ENCODE measurements around the gene NTN5. TPM values are rescaled to one million over a fixed set of nuclear protein-coding genes. Genes with fewer than 3 reads are reported as not detected.

Gene NTN5
- total and polyA plus RNA-seq, 9 of the 15 experiments (the other 6 are each of a cell fraction or from before 2014, with no cell fraction given), result not detected

DNA sequence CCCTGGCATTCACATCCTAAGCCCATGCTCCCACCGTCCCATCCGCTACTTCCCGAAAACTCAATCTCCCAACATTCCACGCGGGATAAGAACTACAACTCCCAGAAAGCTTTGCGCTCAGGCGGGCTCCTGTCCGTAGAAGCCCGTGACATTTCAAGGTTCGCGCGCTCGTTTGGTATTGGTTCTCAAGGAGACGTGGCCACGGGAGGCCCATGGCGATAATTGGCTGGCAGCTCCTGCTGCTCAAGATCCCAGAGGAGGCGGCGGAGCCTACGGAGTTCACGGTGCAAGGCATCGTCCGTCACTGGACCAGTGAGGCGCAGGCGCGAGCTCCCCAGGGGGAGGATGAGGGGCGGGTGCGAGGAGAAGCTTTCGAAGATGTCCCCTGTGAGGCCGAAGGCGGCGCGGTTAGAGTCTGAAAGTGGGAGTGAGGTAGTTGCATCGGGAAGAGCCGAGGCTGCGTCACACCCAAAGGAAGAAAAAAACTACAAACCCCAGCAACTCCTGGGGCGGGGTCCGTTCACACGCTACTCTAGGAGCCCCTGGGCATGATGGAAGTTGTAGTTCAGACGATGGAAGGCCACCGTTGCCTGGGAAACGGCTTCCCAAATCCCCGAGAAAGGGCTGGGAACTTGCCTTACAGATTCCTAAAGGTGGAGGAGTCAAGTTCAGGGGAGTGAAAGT is 47.9 kb upstream of the NTN5 start (continued):
- TF ChIP-seq, protein P1, sequence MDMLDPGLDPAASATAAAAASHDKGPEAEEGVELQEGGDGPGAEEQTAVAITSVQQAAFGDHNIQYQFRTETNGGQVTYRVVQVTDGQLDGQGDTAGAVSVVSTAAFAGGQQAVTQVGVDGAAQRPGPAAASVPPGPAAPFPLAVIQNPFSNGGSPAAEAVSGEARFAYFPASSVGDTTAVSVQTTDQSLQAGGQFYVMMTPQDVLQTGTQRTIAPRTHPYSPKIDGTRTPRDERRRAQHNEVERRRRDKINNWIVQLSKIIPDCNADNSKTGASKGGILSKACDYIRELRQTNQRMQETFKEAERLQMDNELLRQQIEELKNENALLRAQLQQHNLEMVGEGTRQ (CRISPR knock-in tag; IDR thresholded peaks at IDR 0.05), result peak; percentile 54
- no peak for TF ChIP-seq RBBP5 (IDR thresholded peaks at IDR 0.05; ENCODE audit: borderline replicate concordance, insufficient read depth, low read length, poor library complexity, severe bottlenecking)
- peak; percentile 56; the same call in 1 of the 2 replicates for TF ChIP-seq MTA3 (IDR thresholded peaks at IDR 0.05; ENCODE audit: borderline replicate concordance)
- no peak for TF ChIP-seq PTTG1 (tag; IDR thresholded peaks at IDR 0.05; ENCODE audit: low read depth)
- peak; percentile 86 for TF ChIP-seq POLR2G (IDR thresholded peaks at IDR 0.05; ENCODE audit: low read depth, low read length)
- no peak for TF ChIP-seq ZNF444 (CRISPR knock-in tag; IDR thresholded peaks at IDR 0.05)
- TF ChIP-seq, protein P2, sequence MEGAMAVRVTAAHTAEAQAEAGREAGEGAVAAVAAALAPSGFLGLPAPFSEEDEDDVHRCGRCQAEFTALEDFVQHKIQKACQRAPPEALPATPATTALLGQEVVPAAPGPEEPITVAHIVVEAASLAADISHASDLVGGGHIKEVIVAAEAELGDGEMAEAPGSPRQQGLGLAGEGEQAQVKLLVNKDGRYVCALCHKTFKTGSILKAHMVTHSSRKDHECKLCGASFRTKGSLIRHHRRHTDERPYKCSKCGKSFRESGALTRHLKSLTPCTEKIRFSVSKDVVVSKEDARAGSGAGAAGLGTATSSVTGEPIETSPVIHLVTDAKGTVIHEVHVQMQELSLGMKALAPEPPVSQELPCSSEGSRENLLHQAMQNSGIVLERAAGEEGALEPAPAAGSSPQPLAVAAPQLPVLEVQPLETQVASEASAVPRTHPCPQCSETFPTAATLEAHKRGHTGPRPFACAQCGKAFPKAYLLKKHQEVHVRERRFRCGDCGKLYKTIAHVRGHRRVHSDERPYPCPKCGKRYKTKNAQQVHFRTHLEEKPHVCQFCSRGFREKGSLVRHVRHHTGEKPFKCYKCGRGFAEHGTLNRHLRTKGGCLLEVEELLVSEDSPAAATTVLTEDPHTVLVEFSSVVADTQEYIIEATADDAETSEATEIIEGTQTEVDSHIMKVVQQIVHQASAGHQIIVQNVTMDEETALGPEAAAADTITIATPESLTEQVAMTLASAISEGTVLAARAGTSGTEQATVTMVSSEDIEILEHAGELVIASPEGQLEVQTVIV (CRISPR knock-in tag; IDR thresholded peaks at IDR 0.05; ENCODE audit: borderline replicate concordance), result no peak
- no peak for TF ChIP-seq MTA2 (IDR thresholded peaks at IDR 0.05; ENCODE audit: low read depth)
- no peak for TF ChIP-seq CCNT2 (IDR thresholded peaks at IDR 0.05; ENCODE audit: borderline replicate concordance, extremely low read depth, insufficient read length, low read depth, low read length)
- no peak; the same call in 1 of the 2 replicates for TF ChIP-seq ZBTB40 (IDR thresholded peaks at IDR 0.05)
- no peak for TF ChIP-seq ZBTB40 (CRISPR knock-in tag; IDR thresholded peaks at IDR 0.05)
- TF ChIP-seq MCM3 (IDR thresholded peaks at IDR 0.05), result no peak
- TF ChIP-seq SOX6 (IDR thresholded peaks at IDR 0.05), result no peak
- TF ChIP-seq RBFOX2 (IDR thresholded peaks at IDR 0.05; ENCODE audit: low read depth, low read length), result peak; percentile 86
- TF ChIP-seq ZNF217 (CRISPR knock-in tag; IDR thresholded peaks at IDR 0.05), result no peak
- TF ChIP-seq U2AF1 (optimal IDR thresholded peaks at IDR 0.05; ENCODE audit: low read depth, low read length), result no peak
